DND-41 (cell line): ENCODE measurements around the gene HGF.

Experiments
- ATAC-seq: fragments of 200-7000 bp; cut with Tn5 transposase; 3 replicates; pipeline ENCODE4 v1.9.1; 2021; ENCODE audit warnings: low read depth; ENCODE audit not compliant: insufficient read depth
- DNase-seq: peaks from one replicate; pipeline ENCODE4 v3.0.0-alpha.2; 2020
- H2AFZ ChIP-seq: 2 replicates; pipeline ENCODE4 v1.6.0; 2012; ENCODE audit warnings: low read depth, low read length
- H3K27ac ChIP-seq: 2 replicates; pipeline ENCODE4 v1.5.1; 2012; ENCODE audit warnings: low read length, inconsistent platforms
- H3K27me3 ChIP-seq: fragments of 200-600 bp; sonication (generic); 2 replicates; pipeline ENCODE4 v1.6.0; 2012; ENCODE audit warnings: low read length, mild to moderate bottlenecking, inconsistent platforms; ENCODE audit not compliant: insufficient read depth, poor library complexity
- H3K36me3 ChIP-seq: 2 replicates; pipeline ENCODE4 v1.5.1; 2012; ENCODE audit warnings: low read length, inconsistent platforms; ENCODE audit not compliant: insufficient read depth
- H3K4me1 ChIP-seq: 2 replicates; pipeline ENCODE4 v1.5.1; 2012; ENCODE audit warnings: mild to moderate bottlenecking, low read length; ENCODE audit not compliant: insufficient read depth
- H3K4me2 ChIP-seq: 2 replicates; pipeline ENCODE4 v1.6.0; 2012; ENCODE audit warnings: mild to moderate bottlenecking, moderate library complexity, low read length, inconsistent platforms; ENCODE audit not compliant: insufficient read depth
- H3K4me3 ChIP-seq, 2 experiments: fragments of 200-600 bp in 1 of 2; shearing (Covaris generic) in 1 of 2; 2 replicates each; pipeline ENCODE4 v1.5.1; 2012 to 2016; ENCODE audit warnings: inconsistent platforms in 2 of 2, low read length in 2 of 2, mild to moderate bottlenecking in 2 of 2, low read depth in 1 of 2, moderate library complexity in 1 of 2
- H3K79me2 ChIP-seq: 2 replicates; pipeline ENCODE4 v1.6.0; 2012; ENCODE audit warnings: low read length, inconsistent platforms; ENCODE audit not compliant: insufficient read depth
- H3K9ac ChIP-seq: 2 replicates; pipeline ENCODE4 v1.6.0; 2012; ENCODE audit warnings: low read depth, mild to moderate bottlenecking, inconsistent platforms, low read length, moderate library complexity
- H3K9me3 ChIP-seq: 2 replicates; pipeline ENCODE4 v1.5.1; 2012; ENCODE audit warnings: low read length, moderate library complexity, mild to moderate bottlenecking, inconsistent platforms; ENCODE audit not compliant: insufficient read depth, severe bottlenecking
- H4K20me1 ChIP-seq: 2 replicates; pipeline ENCODE4 v1.6.0; 2012; ENCODE audit warnings: low read length; ENCODE audit not compliant: insufficient read depth
- CTCF ChIP-seq: IDR thresholded peaks from 2 replicates; pipeline ENCODE4 v1.5.1; 2012; ENCODE audit warnings: borderline replicate concordance, low read length, moderate library complexity, mild to moderate bottlenecking; ENCODE audit not compliant: poor library complexity, severe bottlenecking; ENCODE audit errors: extremely low read depth
- EZH2 ChIP-seq: IDR thresholded peaks from 3 replicates; pipeline ENCODE4 v1.6.1; 2012; ENCODE audit warnings: borderline replicate concordance, low read depth, mild to moderate bottlenecking, moderate library complexity, low read length, inconsistent platforms; ENCODE audit not compliant: severe bottlenecking

Gene HGF

GRCh38 chr7:81664304-81664703 is 105.5 kb downstream of the HGF start:
- Histone ChIP-seq H3K79me2 (no peaks in the 10 kb centered on the region), H3K27me3 (no peaks in the 10 kb centered on the region), H3K36me3 (no peaks in the 10 kb centered on the region), H3K4me2 (no peak overlapping the region), H3K4me1 (no peaks in the 10 kb centered on the region), H3K4me3 (no peak overlapping the region), H4K20me1 (no peaks in the 10 kb centered on the region), H3K9ac (no peak overlapping the region), H3K9me3 (no peaks in the 10 kb centered on the region), H2AFZ (no peak overlapping the region), H3K27ac (no peak overlapping the region)
- DNase-seq (no peak), ATAC-seq (no peak)
- TF ChIP-seq CTCF (no peak), EZH2 (no peak)

- H4K20me1 ChIP-seq = no peaks in the 10 kb centered on the region
- TF ChIP-seq CTCF (no peak), EZH2 (no peak)
- H3K4me1 ChIP-seq = no peaks in the 10 kb centered on the region
- H3K27me3 ChIP-seq = no peaks in the 10 kb centered on the region
- no peak overlapping the region for H3K4me2 ChIP-seq
- no peak overlapping the region for H2AFZ ChIP-seq
- H3K79me2 ChIP-seq = no peaks in the 10 kb centered on the region
- no peak overlapping the region for H3K27ac ChIP-seq
- H3K9me3 ChIP-seq = no peaks in the 10 kb centered on the region
- H3K36me3 ChIP-seq = no peaks in the 10 kb centered on the region
- no peak overlapping the region for H3K9ac ChIP-seq
- ATAC-seq = no peak
- no peak for DNase-seq
- H3K4me3 ChIP-seq = no peak overlapping the region
Measured at GRCh38 chr7:81662531-81662930, 107.3 kb downstream of the HGF start.

GRCh38 chr7:81659697-81660395 is 110.0 kb downstream of the HGF start:
- Histone ChIP-seq H3K4me2 (no peak overlapping the region), H3K27me3 (no peaks in the 10 kb centered on the region), H3K4me1 (no peaks in the 10 kb centered on the region), H3K9ac (no peak overlapping the region), H3K79me2 (no peaks in the 10 kb centered on the region), H4K20me1 (no peaks in the 10 kb centered on the region), H3K9me3 (no peaks in the 10 kb centered on the region), H2AFZ (no peak overlapping the region), H3K36me3 (no peaks in the 10 kb centered on the region), H3K4me3 (no peak overlapping the region), H3K27ac (no peak overlapping the region)
- DNase-seq (no peak), ATAC-seq (no peak)
- no peak for TF ChIP-seq EZH2
- no peak for TF ChIP-seq CTCF
